Neural cell (in vitro differentiated cells): ENCODE measurements around the gene SH3RF3.

Experiments
- CTCF ChIP-seq: fragments of 450-650 bp; IDR thresholded peaks from 2 replicates; pipeline ENCODE4 v1.5.1; 2014; ENCODE audit warnings: antibody characterized with exemption, mild to moderate bottlenecking, moderate library complexity; ENCODE audit not compliant: poor library complexity, severe bottlenecking
- EZH2 ChIP-seq: fragments of 200-600, 300-800 bp; shearing (Covaris generic), sonication (generic); IDR thresholded peaks from 2 replicates; pipeline ENCODE4 v1.6.1; 2014; ENCODE audit warnings: antibody characterized with exemption, low read length, borderline replicate concordance, mild to moderate bottlenecking; ENCODE audit not compliant: insufficient read depth, poor library complexity, severe bottlenecking
- SMC3 ChIP-seq: fragments of 450-650 bp; conservative IDR thresholded peaks from 2 replicates; pipeline ENCODE4 v1.6.1; 2014; ENCODE audit warnings: antibody characterized with exemption, mild to moderate bottlenecking, moderate library complexity; ENCODE audit not compliant: poor library complexity

DNA sequence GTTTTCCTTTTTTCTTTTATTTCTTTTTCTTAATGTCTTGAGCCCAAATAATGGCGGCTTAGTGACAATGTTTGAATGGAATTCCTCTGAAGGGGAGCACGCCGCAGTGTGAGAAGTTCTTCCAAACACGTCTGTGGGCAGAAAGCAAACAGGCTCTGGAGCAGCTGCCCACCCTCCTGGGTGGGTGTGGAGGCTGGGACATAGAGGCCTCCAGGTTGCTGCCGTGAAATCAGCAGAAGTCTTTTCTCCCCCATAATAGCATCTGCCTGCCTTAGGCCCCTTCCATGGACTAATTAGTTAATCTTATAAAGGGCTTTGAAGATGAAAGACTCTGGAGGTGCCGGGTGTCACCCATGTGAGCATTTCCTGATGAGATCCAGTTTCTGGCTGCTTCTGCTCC lies 213.9 kb downstream of the SH3RF3 start:
- TF ChIP-seq EZH2 (no peak), SMC3 (no peak), CTCF (no peak)
